ENCODE results near the gene RND1. TPM values are rescaled to one million over a fixed set of nuclear protein-coding genes. Genes with fewer than 3 reads are reported as not detected.

RND1 gene
- polyA plus RNA-seq, 2 of the 4 experiments (the other 2 are of a cell fraction): 26.5 to 37.8 TPM

DNA sequence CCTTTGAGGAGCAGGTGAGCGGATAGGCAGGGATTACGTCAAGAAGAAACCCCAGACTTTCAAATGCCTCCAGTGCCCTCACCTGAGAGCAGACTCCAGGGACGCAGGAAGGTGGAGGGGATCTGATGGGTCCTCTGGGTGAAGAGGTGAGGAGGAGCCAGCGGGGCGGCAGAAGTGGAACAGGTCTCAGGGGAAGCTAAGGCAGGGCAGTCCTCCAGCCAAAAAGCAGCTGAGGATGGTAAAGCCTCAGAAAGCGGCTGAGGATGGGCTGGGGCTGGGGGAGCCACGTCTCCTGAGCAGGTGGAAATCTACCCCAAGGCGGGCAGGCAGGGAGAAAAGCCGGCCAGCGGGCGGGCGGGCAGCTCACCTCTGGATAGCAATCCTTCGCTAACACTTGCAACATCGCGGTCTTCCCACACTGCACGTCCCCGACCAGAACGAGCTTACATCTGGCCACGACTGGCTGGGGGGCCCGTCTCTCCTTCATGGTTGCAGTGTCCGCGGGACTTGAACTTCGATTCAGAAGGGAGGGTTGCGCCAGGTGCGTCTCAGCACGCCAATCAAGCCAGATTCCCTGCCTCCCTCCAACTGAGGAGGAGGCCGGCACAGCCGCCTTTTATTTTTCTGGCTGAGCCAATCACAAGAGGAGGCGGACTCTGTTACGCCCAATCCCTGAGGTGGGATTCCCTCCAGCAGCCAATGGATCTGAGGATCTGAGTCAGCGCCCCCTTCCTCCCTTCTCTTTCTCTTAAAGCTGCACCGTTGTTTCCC is at the start of gene RND1 (continued):
- peak; percentile 88; the same call in 1 of the 2 replicates for TF ChIP-seq TP53 (CRISPR knock-in tag; IDR thresholded peaks at IDR 0.05)
- no peak for TF ChIP-seq KDM5A (IDR thresholded peaks at IDR 0.05)
- TF ChIP-seq, protein P1, sequence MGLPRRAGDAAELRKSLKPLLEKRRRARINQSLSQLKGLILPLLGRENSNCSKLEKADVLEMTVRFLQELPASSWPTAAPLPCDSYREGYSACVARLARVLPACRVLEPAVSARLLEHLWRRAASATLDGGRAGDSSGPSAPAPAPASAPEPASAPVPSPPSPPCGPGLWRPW (IDR thresholded peaks at IDR 0.05): no peak
- no peak for TF ChIP-seq CHD2 (IDR thresholded peaks at IDR 0.05; ENCODE audit: low read length, partially characterized antibody)
- no peak; the same call in 1 of the 2 replicates for TF ChIP-seq GATA3 (IDR thresholded peaks at IDR 0.05; ENCODE audit: borderline replicate concordance)
- TF ChIP-seq RFX5 (IDR thresholded peaks at IDR 0.05): peak; percentile 79
- TF ChIP-seq EHF (CRISPR knock-in tag; IDR thresholded peaks at IDR 0.05): no peak
- no peak for TF ChIP-seq NR3C1 (IDR thresholded peaks at IDR 0.05)
- TF ChIP-seq, protein P2, sequence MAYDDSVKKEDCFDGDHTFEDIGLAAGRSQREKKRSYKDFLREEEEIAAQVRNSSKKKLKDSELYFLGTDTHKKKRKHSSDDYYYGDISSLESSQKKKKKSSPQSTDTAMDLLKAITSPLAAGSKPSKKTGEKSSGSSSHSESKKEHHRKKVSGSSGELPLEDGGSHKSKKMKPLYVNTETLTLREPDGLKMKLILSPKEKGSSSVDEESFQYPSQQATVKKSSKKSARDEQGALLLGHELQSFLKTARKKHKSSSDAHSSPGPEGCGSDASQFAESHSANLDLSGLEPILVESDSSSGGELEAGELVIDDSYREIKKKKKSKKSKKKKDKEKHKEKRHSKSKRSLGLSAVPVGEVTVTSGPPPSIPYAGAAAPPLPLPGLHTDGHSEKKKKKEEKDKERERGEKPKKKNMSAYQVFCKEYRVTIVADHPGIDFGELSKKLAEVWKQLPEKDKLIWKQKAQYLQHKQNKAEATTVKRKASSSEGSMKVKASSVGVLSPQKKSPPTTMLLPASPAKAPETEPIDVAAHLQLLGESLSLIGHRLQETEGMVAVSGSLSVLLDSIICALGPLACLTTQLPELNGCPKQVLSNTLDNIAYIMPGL (CRISPR knock-in tag; IDR thresholded peaks at IDR 0.05; ENCODE audit: borderline replicate concordance): no peak
- TF ChIP-seq HOXB13 (CRISPR knock-in tag; IDR thresholded peaks at IDR 0.05; ENCODE audit: low read depth): no peak
- TF ChIP-seq FOXS1 (CRISPR knock-in tag; IDR thresholded peaks at IDR 0.05): no peak
- no peak for TF ChIP-seq CBX2 (IDR thresholded peaks at IDR 0.05; ENCODE audit: borderline replicate concordance, low read depth)
- TF ChIP-seq MYC (IDR thresholded peaks at IDR 0.05; ENCODE audit: borderline replicate concordance, low read length): no peak; the same call in 1 of the 2 replicates
- peak; percentile 91 for TF ChIP-seq PBX3 (IDR thresholded peaks at IDR 0.05)
- peak; percentile 96 for TF ChIP-seq FOSB (CRISPR knock-in tag; IDR thresholded peaks at IDR 0.05)
- TF ChIP-seq, protein P3, sequence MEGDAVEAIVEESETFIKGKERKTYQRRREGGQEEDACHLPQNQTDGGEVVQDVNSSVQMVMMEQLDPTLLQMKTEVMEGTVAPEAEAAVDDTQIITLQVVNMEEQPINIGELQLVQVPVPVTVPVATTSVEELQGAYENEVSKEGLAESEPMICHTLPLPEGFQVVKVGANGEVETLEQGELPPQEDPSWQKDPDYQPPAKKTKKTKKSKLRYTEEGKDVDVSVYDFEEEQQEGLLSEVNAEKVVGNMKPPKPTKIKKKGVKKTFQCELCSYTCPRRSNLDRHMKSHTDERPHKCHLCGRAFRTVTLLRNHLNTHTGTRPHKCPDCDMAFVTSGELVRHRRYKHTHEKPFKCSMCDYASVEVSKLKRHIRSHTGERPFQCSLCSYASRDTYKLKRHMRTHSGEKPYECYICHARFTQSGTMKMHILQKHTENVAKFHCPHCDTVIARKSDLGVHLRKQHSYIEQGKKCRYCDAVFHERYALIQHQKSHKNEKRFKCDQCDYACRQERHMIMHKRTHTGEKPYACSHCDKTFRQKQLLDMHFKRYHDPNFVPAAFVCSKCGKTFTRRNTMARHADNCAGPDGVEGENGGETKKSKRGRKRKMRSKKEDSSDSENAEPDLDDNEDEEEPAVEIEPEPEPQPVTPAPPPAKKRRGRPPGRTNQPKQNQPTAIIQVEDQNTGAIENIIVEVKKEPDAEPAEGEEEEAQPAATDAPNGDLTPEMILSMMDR (IDR thresholded peaks at IDR 0.05): no peak
- TF ChIP-seq EP300 (IDR thresholded peaks at IDR 0.05): no peak
- no peak for TF ChIP-seq BHLHE40 (IDR thresholded peaks at IDR 0.05; ENCODE audit: low read depth, low read length)
- no peak for TF ChIP-seq FOSL2 (IDR thresholded peaks at IDR 0.05)
- peak; percentile 42 for TF ChIP-seq FOSL2 (CRISPR knock-in tag; IDR thresholded peaks at IDR 0.05)
- TF ChIP-seq ELK1 (IDR thresholded peaks at IDR 0.05; ENCODE audit: low read depth, low read length): no peak
- no peak for TF ChIP-seq ZSCAN20 (CRISPR knock-in tag; IDR thresholded peaks at IDR 0.05)
- TF ChIP-seq ZNF302 (CRISPR knock-in tag; IDR thresholded peaks at IDR 0.05): no peak
- no peak for TF ChIP-seq CBX8 (IDR thresholded peaks at IDR 0.05)
